ENCODE results near the gene NPHP3. TPM values are rescaled to one million over a fixed set of nuclear protein-coding genes. Genes with fewer than 3 reads are reported as not detected.

The NPHP3 gene
- polyA plus RNA-seq, 1 of the 3 experiments (the other 2 are of a cell fraction), result 19.0 TPM

DNA sequence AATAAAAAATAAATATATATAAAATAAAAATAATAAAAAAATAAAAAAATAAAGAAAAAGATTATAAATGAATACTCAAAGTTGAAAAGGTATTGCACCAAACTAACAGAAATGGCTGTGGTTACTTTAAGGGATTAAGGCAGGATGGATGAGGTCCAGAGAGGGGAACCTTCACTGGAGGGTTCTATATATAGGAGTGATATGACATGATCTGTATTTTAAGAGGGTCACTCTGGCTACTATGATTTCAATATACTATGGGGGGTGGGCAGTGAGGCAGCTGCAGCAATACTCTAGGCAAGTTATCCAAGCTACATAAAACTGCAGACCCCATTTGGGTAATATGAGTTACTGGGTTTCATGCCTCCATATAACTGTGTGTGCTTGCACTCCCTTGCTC lies 87.2 kb downstream of the NPHP3 start:
- H2AFZ ChIP-seq (ENCODE audit: low read depth), result no peak overlapping the region
- no peaks in the 10 kb centered on the region for H3K27me3 ChIP-seq (ENCODE audit: insufficient read depth)
- no peak overlapping the region for H3K4me3 ChIP-seq (ENCODE audit: low read depth in 2 of 2, low read length in 1 of 2)
- H4K20me1 ChIP-seq (ENCODE audit: insufficient read depth), result no peaks in the 10 kb centered on the region
- no peak overlapping the region for H3K27ac ChIP-seq (ENCODE audit: low read depth in 2 of 2, low read length in 1 of 2)
- no peak for DNase-seq
- no peaks in the 10 kb centered on the region for H3K9me2 ChIP-seq
- H3K79me2 ChIP-seq (ENCODE audit: insufficient read depth), result no peaks in the 10 kb centered on the region
- peaks cover 7% of the 10 kb centered on the region for H3F3A ChIP-seq (replicated peaks; ENCODE audit: insufficient read depth)
- peaks cover 0 to 22% of the 10 kb centered on the region in 2 experiments; a peak in 3 of 4 replicates for H3K4me1 ChIP-seq (ENCODE audit: control insufficient read depth in 1 of 2, insufficient read depth in 2 of 2, low read depth in 1 of 2, low read length in 1 of 2)
- TF ChIP-seq JUND (IDR thresholded peaks at IDR 0.05) (no peak), NRF1 (IDR thresholded peaks at IDR 0.05; ENCODE audit: low read depth, low read length) (no peak), TCF12 (IDR thresholded peaks at IDR 0.05) (no peak), RXRA (IDR thresholded peaks at IDR 0.05; ENCODE audit: borderline replicate concordance, low read depth) (no peak), RFX5 (IDR thresholded peaks at IDR 0.05; ENCODE audit: low read length) (no peak), NFIC (IDR thresholded peaks at IDR 0.05; ENCODE audit: borderline replicate concordance) (no peak), YY1 (IDR thresholded peaks at IDR 0.05; ENCODE audit: low read depth) (no peak), RAD21 (IDR thresholded peaks at IDR 0.05; ENCODE audit: low read length) (no peak), FOXJ3 (CRISPR knock-in tag; IDR thresholded peaks at IDR 0.05) (no peak), GABPA (IDR thresholded peaks at IDR 0.05; ENCODE audit: low read depth) (no peak), ELF1 (IDR thresholded peaks at IDR 0.05) (no peak), CHD2 (IDR thresholded peaks at IDR 0.05; ENCODE audit: low read length, partially characterized antibody) (no peak), SMC3 (IDR thresholded peaks at IDR 0.05; ENCODE audit: low read depth, low read length) (no peak), FOSL2 (IDR thresholded peaks at IDR 0.05; ENCODE audit: borderline replicate concordance, low read depth) (no peak)
- TF ChIP-seq, protein P1, sequence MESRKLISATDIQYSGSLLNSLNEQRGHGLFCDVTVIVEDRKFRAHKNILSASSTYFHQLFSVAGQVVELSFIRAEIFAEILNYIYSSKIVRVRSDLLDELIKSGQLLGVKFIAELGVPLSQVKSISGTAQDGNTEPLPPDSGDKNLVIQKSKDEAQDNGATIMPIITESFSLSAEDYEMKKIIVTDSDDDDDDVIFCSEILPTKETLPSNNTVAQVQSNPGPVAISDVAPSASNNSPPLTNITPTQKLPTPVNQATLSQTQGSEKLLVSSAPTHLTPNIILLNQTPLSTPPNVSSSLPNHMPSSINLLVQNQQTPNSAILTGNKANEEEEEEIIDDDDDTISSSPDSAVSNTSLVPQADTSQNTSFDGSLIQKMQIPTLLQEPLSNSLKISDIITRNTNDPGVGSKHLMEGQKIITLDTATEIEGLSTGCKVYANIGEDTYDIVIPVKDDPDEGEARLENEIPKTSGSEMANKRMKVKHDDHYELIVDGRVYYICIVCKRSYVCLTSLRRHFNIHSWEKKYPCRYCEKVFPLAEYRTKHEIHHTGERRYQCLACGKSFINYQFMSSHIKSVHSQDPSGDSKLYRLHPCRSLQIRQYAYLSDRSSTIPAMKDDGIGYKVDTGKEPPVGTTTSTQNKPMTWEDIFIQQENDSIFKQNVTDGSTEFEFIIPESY (IDR thresholded peaks at IDR 0.05; ENCODE audit: borderline replicate concordance, low read depth), result no peak
- H3K9me3 ChIP-seq, result no peaks in the 10 kb centered on the region
- no peak overlapping the region for H3K9ac ChIP-seq
- H3K36me3 ChIP-seq (replicated peaks in 1 of 2; ENCODE audit: control insufficient read depth in 1 of 2, insufficient read depth in 2 of 2, low read length in 1 of 2), result peaks cover 14 to 25% of the 10 kb centered on the region in 2 experiments
- ChIA-PET CTCF (interaction anchor here (0.8 to 2.2 kb wide), 3 partner anchors 8 to 99 kb away, joined by 3 to 11 read pairs (median 3); no protein-coding TSS in a partner anchor), POLR2A (no interaction called here)
- H3K4me2 ChIP-seq, result no peak overlapping the region

Other genes with a start within 250 kb of the NPHP3 start
- gene ACKR4, start 125.1 kb downstream of the NPHP3 start, polyA plus RNA-seq (2012; rRNA removed), result 0.10 and 0.37 TPM in 2 replicates
- 16.3 and 29.2 TPM in 2 replicates for gene ACAD11, start 62.6 kb downstream of the NPHP3 start, polyA plus RNA-seq (2012; rRNA removed)
- gene UBA5, start 62.1 kb downstream of the NPHP3 start, polyA plus RNA-seq (2012; rRNA removed), result 33.0 and 38.3 TPM in 2 replicates